ENCODE results near the gene ECE2.
A peak's percentile ranks its signal among the peaks of the same experiment; 100 is the strongest.

Gene ECE2
- 0 to 0.03 (median 0) reads per million in 18 experiments for total RNA-seq

DNA sequence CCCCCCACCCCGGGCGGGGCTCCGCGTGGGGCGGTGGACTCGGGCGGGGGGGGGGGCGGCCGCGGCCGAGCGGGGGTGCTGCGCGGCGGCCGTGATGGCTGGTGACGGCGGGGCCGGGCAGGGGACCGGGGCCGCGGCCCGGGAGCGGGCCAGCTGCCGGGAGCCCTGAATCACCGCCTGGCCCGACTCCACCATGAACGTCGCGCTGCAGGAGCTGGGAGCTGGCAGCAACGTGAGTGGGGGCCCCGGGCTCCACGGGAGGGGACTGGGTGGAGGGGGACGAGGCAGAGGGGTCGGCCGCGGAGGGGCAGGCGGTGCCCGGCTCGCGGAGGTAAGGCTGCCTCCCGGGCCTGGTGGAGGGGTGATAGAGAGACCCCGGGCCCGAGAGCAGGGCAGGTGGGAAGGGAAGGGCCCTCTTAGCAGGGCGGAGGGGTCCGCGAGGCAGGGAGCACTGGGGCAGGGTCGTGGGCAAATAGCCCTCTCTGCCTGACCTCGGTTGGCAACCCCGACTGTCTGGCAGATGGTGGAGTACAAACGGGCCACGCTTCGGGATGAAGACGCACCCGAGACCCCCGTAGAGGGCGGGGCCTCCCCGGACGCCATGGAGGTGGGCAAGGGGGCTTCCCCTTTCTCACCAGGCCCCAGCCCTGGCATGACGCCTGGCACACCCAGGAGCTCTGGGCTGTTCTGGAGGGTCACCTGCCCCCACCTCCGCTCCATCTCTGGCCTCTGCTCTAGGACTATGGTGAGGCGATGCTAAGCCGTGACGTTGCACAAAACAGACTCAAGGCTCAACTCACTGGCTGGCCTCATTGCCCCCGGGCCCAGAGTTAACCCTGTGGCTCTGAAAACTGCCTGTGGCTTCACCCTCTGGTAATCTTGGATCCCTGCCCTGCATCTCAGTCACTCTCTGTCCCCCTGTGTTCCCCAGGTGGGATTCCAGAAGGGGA lies at the start of gene ECE2:
Gene ECE2, plus strand, starts transcription at position 62 of the 950 bp plus-strand sequence. Its CDS starts 132 bp downstream, at position 194.
- DNase-seq = no peak

DNA sequence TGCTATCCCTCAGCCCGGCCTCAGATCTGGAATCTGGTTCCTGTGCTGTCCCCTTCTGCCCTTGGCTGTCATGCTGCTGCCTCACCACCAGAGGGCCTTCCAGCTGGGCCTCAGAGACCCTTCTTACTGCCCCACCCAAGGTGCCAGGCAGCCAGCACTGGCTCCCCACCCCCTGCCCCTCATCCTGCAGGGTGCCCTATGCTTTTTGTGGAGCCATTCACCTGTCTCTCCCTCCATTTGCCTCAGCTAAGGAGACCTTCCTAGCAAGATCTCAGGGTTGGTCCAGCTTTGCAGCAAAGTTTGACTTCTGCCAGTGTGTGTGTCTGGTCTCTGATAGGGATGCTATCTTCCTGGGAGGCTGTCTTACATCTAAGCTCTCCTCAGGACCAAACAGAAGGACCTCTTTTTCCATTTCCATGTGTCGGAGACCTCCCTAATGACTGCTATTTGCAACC lies 48.3 kb upstream of the ECE2 start:
- DNase-seq = peak; percentile 14 to 24

DNA sequence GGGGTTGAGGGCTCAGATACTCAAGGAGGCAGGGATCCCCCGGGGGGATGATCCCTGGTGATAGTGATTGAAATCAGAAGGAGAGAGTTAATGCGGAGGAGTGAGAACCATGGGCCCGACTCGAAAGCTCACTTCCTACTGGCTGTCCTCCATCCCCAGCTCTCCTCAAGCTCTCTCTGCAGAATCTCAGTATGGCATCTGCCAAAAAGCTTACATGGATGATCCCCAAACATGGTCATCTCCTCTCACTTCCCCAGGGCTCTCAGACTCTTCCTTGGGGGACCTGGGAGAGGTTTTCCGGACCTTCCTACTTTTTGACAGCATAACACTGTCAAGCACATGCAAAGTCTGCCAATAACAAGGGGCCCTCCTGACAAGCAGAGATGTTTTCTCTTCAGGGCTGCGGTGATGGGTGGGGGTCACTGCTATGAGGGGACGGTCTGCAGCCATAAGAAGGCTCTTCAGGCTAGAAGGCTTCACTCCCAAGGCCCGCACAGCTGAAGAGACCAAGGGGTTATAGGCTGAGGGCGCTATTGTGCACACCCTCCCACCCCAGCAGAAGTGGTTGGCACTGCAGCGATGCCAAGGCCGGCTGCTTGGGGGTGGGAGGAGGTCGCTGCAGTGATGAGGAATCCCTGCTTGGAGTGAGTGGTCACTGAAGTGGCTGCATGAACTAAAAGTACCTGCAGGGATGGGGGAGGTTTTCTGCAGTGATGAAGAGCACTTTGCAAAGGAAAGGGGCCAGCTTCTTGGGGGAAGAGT lies 47.3 kb upstream of the ECE2 start:
- DNase-seq = no peak

- DNase-seq = peak in 1 of 2 donors; percentile 19
These were observed 46.3 kb upstream of the ECE2 start, which contains the start of gene VWA5B2 for GRCh38 chr3:184229394-184230080. Gene VWA5B2 (plus strand): TSS chr3:184229585. CDS start chr3:184230529, 944 bp downstream.

GRCh38 chr3:184230081-184230602 lies 45.7 kb upstream of the ECE2 start:
- no peak for DNase-seq

GRCh38 chr3:184230603-184231528 lies 45.0 kb upstream of the ECE2 start:
- DNase-seq = no peak

GRCh38 chr3:184231671-184232070 lies 44.2 kb upstream of the ECE2 start:
- DNase-seq = no peak

DNA sequence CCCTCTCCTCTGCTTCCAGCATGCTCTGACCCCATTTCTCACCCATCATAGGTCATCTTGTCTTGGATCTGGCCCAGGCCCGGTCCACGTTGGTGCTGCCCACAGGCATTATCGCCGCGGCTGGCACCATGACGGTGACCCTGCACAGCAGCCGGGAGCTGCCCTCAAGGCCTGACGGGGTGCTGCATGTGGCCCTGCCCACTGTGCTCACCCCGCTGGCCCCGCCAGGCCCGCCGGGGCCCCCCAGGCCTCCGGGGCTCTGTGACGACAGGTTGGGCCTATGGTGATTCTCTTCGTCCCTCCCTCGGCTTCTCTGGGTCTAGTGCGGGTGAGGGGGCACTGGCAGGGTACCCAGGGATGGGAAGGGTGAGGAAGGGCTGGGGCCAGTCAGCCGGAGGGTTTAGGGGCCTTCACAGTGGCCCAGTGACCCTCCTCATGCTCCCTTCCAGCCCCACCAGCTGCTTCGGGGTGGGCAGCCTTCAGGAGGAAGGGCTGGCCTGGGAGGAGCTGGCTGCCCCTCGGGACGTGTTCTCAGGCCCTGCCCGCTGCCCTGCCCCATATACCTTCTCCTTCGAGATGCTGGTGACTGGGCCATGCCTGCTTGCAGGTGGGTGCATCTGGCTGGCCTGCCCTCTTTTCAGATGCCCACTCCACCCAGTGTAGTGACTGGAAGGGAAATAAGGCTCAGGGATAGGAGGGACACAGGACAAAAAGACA lies 42.5 kb upstream of the ECE2 start:
- DNase-seq = no peak

DNA sequence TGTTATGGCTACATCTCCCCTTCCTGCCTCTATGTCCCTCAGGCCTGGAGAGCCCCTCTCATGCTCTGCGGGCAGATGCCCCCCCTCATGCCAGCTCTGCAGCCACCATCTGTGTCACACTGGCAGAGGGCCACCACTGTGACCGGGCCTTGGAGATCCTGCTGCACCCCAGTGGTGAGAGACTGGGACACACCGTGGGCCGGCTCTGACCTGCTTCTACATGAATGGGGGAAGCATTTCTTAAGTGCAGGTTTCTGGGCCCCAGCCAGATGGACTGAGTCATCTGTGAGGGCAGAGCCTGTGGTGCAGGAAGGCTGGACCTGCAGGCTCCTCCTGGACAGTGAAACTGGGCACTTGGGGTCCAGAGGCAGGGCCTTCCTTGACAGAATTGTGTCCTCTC lies 41.6 kb upstream of the ECE2 start:
- no peak for DNase-seq

DNA sequence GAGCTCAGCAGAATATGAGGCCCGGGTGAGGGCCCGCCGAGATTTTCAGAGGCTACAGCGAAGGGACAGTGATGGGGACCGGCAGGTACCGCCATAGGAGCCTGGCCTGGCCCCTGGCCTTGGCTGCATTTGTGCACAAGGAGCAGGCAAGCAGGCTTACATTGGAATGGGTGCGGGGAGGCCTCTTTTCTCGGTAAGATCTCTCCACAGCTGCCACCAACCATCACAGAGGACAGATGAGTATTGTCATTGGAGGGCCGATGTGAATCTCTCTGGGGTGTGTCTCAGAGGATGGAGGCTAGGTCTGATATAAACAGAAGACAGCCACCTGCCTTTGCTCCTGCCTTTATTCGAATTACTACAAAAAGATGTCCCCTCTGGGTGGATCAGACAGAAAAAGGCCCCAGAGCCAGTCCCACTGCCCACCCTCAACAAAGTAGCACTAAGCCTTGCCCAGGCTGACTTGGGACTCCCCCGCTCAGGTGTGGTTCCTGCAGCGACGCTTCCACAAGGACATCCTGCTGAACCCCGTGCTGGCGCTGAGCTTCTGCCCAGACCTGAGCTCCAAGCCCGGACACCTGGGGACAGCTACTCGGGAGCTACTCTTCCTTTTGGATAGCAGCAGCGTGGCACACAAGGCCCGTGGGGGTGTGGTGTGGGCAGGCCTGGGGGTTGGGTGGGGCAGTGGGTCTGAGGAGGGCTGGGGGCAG lies 41.0 kb upstream of the ECE2 start:
- DNase-seq = no peak

DNA sequence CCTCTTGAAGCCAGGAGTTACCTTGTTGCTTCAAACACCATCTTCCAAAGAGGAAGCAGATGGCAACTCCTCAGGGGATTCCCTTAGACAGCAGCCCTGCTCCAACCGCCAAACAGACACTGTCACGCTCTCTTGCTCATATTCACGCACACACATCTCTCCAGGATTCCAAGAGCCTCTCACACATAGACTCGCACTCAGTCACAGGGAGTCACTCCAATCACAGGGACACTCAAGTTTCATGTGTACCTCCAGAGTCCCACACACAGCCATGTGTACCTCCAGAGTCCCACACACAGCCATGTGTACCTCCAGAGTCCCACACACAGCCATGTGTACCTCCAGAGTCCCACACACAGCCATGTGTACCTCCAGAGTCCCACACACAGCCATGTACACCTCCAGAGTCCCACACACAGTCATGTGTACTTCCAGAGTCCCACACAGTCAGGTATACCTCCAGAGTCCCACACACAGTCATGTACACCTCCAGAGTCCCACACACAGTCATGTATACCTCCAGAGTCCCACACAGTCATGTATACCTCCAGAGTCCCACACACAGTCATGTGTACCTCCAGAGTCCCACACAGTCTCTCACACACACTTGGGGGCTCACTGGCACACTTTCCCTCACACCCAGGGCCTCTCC lies 40.3 kb upstream of the ECE2 start:
- DNase-seq = no peak

GRCh38 chr3:184236033-184236410 lies 39.8 kb upstream of the ECE2 start:
- DNase-seq = no peak

DNA sequence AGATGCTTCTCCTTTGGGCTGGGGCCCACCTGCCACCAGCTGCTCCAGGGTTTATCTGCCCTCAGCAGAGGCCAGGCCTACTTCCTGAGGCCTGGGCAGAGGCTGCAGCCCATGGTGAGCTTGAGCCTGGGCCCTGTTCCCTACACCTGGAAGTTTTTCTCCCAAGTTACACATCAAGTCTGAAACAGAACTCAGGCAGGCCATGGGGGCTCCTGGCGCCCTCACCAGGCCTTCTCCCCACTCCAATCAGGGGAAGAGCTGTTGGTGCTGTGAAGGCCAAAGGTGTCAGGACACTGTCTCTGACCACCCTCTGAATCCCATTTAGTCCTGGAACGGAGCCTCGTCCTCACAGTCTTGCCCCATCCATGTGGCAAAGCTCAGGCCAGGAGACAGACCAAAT lies 39.2 kb upstream of the ECE2 start:
- no peak for DNase-seq

DNA sequence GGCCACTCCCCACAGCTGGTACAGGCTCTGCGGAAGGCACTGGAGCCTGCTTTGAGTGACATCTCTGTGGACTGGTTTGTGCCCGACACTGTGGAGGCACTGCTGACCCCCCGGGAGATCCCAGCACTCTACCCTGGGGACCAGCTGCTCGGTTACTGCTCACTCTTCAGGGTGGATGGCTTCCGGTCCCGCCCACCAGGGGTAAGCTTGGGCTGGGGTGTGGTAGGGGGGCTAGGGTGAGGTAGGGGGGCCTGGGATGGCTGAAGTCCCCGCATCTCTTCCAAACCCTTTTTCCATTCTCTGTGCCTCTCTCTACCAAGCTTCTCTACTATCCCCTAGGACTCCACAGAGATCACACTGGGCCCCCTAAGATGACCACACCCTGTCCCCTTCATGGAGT lies 38.6 kb upstream of the ECE2 start:
- DNase-seq = no peak

- no peak for DNase-seq
These were observed 38.0 kb upstream of the ECE2 start for GRCh38 chr3:184237807-184238206.

DNA sequence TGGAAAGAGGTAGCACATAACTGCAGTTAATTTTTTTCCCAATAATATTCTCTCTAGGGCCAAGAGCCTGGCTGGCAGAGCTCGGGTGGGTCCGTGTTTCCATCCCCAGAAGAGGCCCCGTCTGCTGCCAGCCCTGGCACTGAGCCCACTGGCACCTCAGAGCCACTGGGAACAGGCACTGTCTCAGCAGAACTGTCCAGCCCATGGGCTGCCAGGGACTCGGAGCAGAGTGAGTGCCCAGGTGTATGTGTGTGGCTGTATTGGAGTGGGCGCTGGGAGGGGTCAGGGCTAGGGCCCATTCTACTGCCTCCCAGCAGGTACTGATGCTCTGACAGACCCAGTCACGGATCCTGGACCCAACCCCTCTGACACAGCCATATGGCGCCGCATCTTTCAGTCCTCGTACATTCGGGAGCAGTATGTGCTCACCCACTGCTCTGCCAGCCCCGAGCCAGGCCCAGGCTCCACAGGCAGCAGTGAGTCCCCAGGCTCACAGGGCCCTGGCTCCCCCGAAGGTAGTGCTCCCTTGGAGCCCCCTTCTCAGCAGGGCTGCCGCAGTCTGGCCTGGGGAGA lies 37.5 kb upstream of the ECE2 start:
- DNase-seq = no peak

GRCh38 chr3:184239221-184239620 lies 36.6 kb upstream of the ECE2 start:
- no peak for DNase-seq

GRCh38 chr3:184239708-184240107 lies 36.1 kb upstream of the ECE2 start:
- no peak for DNase-seq

Data from inflammatory macrophage (primary cell).